A204.1 (cell line): ENCODE data around the gene SIGLEC6.

Experiments
- FAIRE-seq: peaks from 2 replicates; lab custom pipeline; 2012; peaks lifted over from hg19 to GRCh38; lab: Jason Lieb, UNC

The SIGLEC6 gene

DNA sequence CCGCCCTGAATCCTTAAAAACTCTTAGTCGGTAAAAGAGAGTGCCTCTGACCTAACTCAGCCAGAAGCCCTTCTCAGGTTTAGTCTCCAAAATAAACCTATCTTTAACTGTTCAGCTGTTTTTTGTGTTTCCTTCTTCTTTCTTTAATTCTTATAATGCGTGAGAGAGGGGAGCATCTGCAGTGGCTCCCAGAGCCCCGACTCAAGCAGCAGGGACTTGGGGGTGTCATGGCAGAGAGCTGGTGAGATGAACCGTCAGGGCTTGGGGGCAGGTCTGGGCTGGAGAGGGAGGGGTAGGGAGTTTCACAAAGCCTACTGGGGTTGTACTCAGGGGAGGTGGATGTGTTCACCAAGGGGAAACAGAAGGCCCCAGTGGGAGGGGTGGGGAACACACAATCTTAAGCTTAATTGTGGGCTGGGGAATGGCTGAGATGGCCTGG is 16.8 kb upstream of the SIGLEC6 start:
- FAIRE-seq = no peak

DNA sequence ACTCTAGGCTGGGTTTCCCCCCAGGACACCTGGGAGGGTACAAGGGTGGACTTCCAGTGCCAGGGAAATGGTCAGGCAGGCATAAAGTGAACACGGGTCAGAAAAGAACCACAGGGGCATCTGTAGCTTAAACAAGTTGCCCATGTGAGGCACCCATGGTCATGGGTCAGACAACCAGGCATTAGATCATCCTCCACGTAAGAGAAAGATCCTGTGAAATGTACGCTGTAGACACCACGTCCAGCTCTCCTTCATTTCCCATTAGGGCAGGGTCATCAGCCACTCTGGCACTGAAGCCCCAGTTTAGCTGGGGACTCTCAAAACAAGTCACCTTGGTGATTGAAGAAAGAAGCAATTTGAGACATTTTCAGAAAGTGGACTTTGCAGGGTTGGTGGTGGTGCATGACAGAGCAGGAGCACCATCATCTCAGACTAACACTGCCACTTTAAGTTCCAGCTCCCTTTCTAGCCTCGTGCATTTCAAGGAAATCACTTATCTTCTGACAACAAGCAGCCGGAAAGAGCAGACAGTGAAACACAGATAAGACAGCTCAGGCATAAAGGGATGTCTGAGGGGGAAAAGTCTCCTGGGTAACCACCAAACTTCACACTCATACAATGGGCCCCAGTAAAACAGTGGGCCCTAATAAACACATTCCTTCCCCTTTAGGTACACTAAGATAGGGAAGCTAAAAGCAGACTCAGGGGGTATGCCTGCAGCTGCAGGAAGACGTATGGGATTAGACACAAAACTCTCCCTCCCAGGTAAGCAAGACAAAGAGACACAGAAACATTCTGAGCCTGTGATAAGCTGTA is 16.1 kb upstream of the SIGLEC6 start:
- FAIRE-seq = no peak

DNA sequence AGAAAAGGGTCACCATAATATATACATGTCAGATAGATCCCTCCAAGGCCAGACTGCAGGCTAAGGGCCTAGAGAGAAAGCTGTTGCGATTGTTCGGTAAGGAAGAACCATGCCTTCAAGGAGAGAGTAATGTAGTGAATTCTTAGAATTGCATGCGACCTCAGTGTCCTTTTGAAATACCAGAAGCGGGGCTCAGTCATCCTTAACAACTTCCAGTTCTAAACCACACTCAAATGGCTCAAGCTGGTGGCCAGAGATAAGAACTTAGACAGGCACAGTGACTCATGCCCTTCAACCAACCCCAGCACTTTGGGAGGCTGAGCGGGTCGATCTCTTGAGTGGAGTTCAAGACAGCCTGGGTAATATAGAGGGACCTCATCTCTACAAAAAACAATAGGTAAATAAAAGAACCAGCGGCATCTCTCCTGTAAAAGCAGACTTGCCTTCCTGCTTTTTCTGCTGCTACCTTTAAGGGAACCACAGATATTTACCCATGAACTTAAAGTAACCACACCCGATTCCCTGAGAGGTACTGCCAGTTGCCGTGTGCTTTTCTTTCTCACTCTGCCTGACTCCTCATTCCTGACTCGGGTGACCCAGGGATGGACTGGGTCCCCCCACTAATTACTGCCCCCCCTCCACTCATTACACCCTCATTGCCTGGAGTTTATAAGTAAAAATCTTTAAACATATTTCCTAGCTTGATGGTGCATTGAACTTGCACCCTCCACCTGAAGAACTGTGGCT is 15.4 kb upstream of the SIGLEC6 start:
- FAIRE-seq = no peak

DNA sequence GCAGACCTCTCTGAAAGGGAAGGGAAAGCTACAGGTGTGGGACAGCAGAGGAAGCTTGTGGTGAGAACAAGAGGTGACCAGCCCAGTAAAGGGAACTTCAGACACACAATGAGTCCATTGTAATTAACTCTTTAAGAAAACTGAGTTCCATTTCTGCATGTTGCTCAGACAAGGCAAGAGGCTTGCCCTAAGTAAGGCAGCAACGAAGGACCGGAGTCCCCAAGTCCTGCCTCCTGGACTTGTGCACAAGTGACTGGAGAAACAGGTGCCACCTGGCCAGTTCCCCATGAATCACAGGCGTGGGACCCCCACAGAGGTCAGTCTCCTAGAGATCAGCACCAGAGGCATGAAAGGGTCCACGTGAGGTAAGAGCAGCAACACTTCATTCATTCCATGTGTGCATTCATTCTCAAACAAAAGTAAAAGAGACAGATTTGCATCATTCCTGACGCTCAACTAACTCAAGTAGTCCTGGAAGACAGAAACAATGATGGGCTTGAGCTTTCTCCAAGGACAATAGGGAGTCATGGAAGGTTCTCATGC is 14.7 kb upstream of the SIGLEC6 start:
- no peak for FAIRE-seq

DNA sequence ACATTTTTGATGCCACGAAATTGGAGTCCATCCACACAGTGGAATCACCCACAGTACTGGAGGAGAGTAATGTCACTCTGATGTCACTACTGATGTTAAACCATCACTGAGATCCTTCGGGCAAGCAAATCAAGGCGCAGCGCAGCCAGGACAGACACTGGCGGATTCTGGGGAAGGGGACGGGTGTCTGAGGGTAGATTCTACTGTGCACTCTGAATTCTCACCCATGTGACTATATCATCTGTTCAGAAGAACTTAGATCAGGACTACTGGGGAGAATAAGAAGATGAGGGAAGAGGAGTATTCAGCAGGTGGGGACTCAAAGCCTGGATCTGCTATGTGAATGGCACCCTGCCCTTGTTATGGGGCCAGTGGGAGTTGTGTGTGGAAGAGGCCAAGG is 12.6 kb upstream of the SIGLEC6 start:
- FAIRE-seq = no peak

DNA sequence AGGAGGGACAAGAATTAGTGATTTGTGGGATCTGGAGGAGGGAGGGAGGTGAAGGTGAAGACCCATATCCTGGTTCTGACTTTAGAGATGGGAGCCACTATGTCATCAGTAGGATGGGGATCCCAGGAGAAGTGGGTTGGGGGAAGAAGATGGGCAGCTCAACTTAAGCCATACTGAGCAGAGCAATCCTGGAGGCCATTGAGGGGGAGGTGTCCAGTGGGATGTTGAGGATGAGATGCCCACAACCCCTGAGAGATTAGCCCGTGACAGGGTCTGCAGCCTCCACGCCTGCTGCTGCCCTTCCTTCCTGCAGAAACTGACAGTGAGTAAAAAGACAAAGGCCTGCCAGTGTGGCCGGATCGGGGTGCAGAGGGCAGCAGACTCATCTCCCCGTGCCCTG is 11.2 kb upstream of the SIGLEC6 start:
- FAIRE-seq = no peak

DNA sequence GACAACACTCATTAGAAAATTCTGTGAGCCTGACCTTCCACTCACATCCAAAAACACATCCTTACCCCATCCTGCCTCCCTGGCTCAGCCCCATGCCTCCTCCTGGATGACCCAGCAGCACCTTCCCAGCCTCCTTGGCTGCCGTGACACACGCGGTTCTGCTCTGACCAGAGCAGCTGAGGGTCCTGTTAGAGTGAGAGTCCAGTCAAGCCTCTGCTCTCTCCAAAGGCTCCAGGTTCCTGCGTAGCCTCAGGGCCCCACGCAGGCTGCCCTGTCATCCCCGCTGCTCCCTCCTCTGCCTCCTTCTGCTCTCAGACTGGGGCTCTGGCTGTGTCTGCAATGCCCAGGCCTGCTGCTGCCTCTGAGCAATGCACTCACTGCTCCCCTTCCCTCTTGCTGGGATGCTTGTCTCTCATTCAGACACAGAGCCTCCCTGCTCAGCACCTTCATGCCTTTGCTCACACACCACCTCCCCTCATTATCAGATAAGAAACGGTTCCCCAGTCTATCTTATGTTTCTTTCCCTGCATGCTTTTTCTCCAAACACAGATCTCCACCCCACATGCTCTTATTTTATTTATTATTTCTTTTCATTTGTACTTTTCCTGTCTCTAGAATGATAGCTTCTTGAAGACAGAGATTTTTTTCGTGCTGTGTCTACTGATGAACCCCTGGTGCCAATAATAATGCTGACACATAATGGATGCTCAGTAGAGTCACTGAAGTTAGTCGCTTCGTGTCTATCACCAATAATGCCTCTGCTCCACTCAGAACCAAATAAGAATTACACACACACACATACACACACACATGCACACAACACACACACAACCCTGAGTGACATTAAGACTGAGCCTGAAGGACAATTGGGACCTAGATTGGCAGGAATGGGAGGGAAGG is 10.2 kb upstream of the SIGLEC6 start:
- FAIRE-seq = no peak

DNA sequence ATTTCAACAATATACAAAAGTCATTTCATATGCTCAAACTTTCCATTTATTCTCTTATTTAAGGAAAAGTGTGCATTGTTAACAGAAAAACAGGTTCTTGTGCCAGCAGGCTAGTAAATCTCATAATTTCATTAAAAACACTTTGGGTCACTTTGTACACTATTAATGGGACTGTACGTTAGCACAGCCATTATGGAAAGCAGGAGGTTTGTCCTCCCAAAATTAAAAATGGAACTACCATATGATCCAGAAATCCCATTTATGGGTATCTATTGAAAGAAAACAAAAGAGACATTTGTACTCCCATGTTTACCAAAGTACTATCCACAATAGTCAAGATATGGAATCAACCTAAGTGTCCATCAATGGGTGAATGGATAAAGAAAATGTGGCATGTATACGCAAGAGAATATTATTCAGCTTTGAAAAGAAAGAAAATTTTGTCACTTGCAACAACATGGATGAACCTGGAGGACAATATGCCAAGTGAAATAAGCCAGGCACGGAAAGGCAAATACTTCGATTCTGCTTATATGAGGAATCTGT is 8.4 kb upstream of the SIGLEC6 start:
- FAIRE-seq = no peak

DNA sequence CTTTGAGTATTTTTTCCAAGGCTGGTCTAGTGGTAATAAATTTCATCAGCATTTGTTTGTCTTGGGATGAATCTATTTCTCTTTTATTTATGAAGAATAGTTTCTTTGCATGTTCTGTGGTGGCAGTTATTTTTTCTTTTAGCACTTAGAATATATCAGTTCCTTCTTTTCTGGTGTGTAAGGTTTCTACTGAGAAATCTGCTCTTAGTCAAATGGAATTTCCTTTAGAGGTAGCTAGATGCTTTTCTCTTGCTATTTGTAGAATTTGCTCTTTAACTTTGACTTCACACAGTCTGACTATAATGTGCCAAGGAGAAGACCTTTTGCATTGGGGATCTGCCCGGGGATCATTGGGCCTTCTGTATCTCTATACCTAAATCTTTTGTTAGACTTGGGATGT is 4.1 kb upstream of the SIGLEC6 start:
- FAIRE-seq = no peak

DNA sequence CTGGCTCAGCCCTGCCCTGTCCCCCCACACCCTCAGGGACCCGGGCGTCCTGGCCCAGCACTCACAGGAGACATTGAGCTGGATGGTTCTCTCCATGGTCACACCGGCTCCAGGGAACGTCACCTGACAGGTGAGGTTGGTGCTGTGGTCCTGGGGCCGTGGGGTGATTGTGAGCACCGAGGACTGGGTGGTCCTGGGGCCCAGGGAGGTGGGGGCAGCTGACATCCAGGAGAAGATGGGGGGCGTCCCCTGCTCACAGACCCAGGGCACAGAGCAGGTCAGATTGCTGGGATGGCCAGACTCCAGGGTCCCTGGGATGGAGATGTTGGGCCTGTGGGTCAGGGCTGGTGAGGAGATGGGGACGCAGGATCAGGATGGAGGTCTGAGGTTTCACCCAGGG is 854 bp downstream of the SIGLEC6 start:
- FAIRE-seq = no peak

DNA sequence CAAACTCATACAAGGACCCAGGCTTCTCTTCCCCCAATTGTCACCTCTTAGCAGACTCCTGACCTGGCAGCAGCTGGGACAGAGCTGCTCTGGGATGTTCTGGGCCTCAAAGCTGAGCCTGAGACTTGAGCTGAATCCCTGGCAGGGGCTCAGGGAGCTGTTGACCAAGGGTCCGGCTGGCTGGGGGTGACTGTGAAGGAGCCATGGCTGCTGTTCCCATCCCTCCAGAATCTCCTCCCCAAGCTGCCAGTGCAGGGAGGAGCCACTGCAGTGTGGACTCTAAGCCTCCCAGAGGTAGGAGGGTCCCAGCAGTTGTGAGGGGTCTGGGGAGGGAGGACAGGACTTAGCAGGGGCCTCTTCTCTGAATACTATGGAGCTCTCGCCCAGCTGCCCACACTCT is 2.2 kb downstream of the SIGLEC6 start:
- FAIRE-seq = no peak

DNA sequence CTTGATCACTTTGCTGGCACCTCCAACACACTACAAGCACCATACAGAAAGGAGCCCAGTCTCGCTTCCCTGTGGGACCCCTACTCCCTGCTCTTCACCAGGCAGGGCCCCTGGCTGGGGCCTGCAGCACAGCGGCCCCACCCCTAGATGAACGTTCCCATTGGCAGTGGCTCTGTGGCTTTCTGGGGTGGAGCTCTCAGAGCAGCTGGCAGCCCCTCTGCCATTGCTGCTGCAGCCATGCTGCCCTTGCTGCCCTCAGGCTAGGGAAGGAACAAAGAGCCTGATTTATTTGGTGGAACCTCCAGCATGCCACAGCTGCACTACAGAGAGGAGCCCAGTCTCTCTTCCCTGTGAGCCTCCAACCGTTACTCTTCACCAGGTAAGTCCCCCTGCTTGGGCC is 5.8 kb downstream of the SIGLEC6 start:
- no peak for FAIRE-seq

DNA sequence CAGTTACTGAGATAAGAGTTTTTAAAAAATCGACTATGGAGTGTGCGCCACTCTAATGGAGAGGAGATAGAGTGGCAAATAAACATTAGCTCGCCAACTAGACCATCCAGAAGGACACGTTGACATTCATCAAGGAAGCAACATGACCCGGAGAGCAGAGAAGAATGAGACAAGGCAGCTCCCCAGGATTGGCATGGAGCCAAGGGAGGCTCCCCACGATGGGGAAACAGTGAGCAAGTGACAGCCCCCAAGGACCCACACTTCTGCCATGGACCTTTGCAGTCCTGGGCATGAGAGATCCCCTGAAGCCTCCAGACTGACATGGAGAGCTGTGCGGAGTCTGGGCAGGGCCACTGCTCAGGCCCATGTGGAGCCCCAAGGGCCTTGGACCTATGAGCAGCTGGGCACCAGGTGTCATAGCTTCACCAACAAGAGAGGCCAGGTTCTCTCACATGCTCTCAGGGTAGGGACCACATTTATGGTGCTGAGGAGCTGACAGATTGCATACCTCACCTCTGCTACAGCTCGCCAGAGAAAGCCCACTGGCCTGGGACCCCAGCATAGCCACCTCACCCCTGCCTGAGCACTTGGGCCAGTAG is 6.7 kb downstream of the SIGLEC6 start:
- FAIRE-seq = no peak

DNA sequence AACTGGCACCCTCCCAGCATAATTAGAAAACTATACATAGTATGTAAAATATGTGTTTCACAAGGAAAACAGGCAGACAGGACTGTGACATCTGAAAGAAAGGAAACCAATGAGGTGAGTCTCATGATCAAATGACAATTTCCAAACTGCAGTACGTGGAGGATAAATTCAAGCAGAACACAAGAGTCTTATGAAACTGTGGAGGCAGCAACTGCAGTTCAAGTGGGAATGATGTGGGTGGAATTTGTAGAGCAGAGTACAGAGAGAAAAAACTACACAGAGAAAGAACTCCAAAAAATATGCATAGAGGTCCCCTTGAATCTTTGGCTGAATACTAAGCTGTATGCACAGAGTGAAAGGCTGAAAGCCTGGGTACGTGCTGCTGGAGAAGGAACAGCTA is 9.7 kb downstream of the SIGLEC6 start:
- FAIRE-seq = no peak

DNA sequence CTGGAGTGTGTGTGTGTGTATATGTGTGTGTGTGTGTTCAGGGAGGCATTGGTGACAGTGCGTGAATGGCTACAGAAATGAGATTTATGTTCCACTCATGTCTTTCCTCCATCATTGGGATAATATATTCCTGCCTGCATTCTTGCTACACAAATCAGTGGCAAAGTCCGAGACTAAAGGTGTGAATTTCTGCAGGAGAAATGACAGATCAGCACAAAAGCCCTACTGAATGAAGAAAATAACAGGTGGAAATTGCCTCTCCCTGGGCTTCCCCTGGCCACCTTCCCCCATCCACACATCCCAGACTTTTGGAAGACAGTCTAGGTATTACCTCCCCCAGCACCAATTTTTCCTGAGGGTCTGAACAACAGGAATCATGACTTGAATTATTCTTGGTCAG is 10.1 kb downstream of the SIGLEC6 start:
- FAIRE-seq = no peak

DNA sequence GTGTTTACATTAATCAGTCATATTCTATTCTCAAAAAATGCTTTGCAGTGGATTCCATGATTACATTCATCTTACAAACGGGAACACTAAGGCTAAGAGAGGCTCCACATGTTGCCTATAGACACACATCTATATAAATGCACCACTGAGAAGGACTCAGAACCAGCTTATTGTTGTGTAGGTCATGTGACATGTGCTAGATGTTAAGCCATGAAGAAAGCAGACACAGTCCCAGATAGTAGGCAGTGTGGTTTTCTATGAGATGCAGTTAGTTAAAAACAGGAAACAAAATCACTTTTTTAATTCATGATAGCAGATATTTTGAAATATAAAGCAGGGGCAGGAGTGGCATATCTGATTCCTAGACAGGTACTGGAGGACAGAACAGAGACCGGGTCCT is 10.7 kb downstream of the SIGLEC6 start:
- FAIRE-seq = no peak

DNA sequence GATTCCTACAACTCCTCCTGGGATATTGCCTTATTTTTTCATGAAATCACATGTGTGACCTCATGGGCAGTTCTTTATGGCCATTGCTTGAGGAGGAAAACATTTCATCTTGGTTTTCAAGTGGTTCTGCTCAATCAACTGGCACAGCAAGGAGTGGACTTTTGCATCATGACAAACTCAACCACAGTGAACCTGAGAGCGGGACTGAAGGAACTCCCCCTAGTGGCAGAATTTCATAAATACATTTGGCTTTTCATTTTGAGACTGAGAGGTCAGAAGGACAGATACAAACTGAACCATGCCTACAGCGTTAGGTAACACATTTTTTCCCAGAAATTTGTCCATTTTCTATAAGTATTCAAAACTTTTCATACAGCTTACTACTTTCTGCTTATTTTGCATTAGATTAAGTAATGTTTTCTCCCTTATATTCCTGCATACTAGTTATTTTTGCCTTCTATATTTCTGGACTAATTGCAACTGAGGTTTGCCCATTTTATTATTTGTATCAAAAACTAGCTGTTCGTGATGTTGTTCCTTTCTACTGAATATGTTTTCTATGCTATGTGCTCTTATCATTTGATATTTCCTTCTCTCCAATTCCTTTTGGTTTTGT is 16.5 kb downstream of the SIGLEC6 start:
- peak; percentile 83 for FAIRE-seq

DNA sequence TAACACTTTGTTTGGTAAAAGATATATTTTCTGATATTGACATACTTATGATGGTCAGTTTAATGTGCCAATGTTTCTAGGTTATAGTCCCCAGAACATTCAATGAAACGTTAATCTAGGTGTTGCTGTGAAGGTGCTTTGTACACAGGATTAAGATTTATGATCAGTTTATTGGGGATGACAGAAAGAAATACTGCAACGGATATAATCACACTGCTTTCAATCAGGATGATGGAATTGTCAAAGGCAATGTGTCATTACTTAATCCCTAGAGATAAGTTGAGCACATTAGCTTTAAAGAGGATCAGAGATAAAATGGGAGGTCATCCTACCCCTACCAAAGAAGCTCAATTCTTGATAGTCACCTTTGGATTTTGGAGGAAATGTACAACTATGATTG is 17.5 kb downstream of the SIGLEC6 start:
- no peak for FAIRE-seq

DNA sequence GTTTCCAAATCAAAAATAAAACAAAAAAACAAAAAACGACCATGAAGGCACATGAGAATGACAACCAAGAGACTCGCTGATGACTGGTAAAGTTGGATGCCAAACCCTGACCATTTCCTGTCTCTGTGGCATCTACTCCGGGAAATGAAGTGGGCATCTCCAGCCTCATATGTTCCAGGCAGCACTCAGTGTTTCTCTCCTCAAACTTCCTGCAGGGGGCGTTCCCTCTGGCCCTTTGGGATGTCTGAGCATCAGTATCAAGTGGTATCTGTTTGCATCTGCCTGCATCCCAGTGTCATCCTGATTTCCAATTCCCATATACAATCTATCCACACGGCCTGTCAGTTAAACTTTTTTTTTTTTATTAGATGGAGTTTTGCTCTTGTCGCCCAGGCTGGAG is 20.1 kb downstream of the SIGLEC6 start:
- FAIRE-seq = no peak

DNA sequence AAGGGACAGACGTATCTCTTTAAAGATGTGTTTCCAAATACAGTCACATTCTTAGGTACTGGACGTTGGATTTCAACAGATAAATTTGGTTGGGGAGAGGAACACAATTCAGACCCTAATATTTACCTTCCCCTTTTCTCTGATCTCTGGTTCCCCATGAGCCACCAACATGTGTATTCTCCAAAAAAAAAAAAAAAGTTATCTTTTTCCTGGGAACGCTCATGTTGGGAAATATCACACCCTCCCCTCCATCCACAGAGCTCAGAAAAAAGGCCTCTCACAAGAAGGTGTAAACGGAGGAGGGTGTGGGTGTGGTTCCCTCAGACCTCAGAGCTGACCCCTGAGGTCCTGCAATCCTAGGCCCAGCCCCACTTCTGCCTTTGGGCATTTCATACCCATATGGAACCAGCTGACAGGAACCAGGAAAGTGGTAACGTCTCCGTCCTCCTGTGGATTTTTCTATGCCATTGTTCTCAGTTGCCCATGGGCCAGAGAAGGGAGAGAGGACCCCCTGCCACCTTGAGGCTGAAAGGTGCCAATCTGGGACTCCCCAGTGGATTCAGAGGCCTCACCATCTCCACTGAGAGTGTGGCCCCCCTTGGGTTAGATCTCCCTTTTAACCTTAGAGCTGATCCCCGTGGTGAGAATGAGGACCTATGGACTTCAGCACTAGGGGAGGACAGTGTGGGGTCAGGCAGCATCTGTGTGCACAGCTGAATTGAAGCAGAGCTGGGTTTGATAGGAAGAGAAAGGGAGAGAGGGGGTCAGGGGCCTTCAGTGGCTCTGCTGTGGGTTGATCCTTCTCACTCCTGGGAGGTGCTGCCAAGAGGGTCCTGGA is 21.4 kb downstream of the SIGLEC6 start:
- no peak for FAIRE-seq
